Lung (tissue), 12 donors: ENCODE measurements around the gene CCDC32. TPM values are rescaled to one million over a fixed set of nuclear protein-coding genes. Genes with fewer than 3 reads are reported as not detected.

ENCODE experiments used
- ATAC-seq: fragments of 200-7000 bp; cut with Tn5 transposase; one replicate; pipeline ENCODE4 v1.9.1; 2020; ENCODE audit warnings: moderate number of reproducible peaks; ENCODE audit not compliant: insufficient read depth, low FRiP score
- DNase-seq, 3 donors: peaks; one replicate each; pipeline ENCODE4 v3.0.0-alpha.2; 2013 to 2017
- H3K27ac ChIP-seq, 2 donors: one replicate each; pipeline ENCODE4 v1.5.1; 2013; ENCODE audit warnings: mild to moderate bottlenecking in 2 of 2, moderate library complexity in 2 of 2, control low read depth in 1 of 2, inconsistent platforms in 1 of 2, low read depth in 1 of 2, low read length in 1 of 2
- H3K27me3 ChIP-seq, 3 donors: one replicate each; pipeline ENCODE4 v1.5.1; 2013; ENCODE audit warnings: low read length in 2 of 3; ENCODE audit not compliant: control insufficient read depth in 3 of 3, insufficient read depth in 3 of 3
- H3K36me3 ChIP-seq, 4 donors: one replicate each; pipeline ENCODE4 v1.5.1; 2013; ENCODE audit warnings: low read length in 4 of 4, mild to moderate bottlenecking in 1 of 4, moderate library complexity in 1 of 4; ENCODE audit not compliant: control insufficient read depth in 4 of 4, insufficient read depth in 4 of 4
- H3K4me1 ChIP-seq, 5 donors: one replicate each; pipeline ENCODE4 v1.5.1; 2013; ENCODE audit warnings: low read length in 5 of 5, mild to moderate bottlenecking in 2 of 5, moderate library complexity in 1 of 5; ENCODE audit not compliant: control insufficient read depth in 5 of 5, insufficient read depth in 5 of 5
- H3K4me3 ChIP-seq: one replicate; pipeline ENCODE4 v1.5.1; 2013; ENCODE audit warnings: mild to moderate bottlenecking, control low read depth, moderate library complexity
- H3K9ac ChIP-seq, 2 donors: one replicate each; pipeline ENCODE4 v1.5.1; 2013; ENCODE audit warnings: low read length in 2 of 2, control low read depth in 1 of 2; ENCODE audit not compliant: insufficient read depth in 1 of 2
- H3K9me3 ChIP-seq, 4 donors: one replicate each; pipeline ENCODE4 v1.5.1; 2013; ENCODE audit warnings: low read length in 3 of 4, mild to moderate bottlenecking in 1 of 4, moderate library complexity in 1 of 4; ENCODE audit not compliant: control insufficient read depth in 4 of 4, insufficient read depth in 3 of 4
- WGBS, 2 donors: extraction: QIAGEN DNeasy Blood & Tissue Kit; methylation state at CpG; one replicate each; pipeline ENCODE4 v1.1.7; 2013; 5-methylcytosine and 5-hydroxymethylcytosine counted together
- polyA plus RNA-seq, 2 donors: library from polyadenylated mRNA; stranded (reverse); fragments of 200-250 nt; gene quantifications; one replicate each; pipeline ENCODE4 v1.2.1, GENCODE V29; 2013
- total RNA-seq, 2 donors: library from RNA; depleted of rRNA in 1 of 2; stranded (reverse); fragments of >200 nt in 1 of 2; gene quantifications; one replicate each; pipeline ENCODE4 v1.2.1, GENCODE V29; 2014 to 2021
- TF ChIP-seq, protein P1 (sequence below): IDR thresholded peaks from 2 replicates; pipeline ENCODE4 v1.5.1; 2012; ENCODE audit warnings: mild to moderate bottlenecking; ENCODE audit errors: control extremely low read depth, extremely low read depth
- donor health status: control.
- donor health status: control.
- donor health status: Bipolar disorder and iron deficiency.
- donor health status: healthy.
- donor health status: DM: yes; HTN: yes; CAD: no.

Gene CCDC32
- total and polyA plus RNA-seq, 4 donors, result 24.5 to 31.8 (median 30.2) TPM

DNA sequence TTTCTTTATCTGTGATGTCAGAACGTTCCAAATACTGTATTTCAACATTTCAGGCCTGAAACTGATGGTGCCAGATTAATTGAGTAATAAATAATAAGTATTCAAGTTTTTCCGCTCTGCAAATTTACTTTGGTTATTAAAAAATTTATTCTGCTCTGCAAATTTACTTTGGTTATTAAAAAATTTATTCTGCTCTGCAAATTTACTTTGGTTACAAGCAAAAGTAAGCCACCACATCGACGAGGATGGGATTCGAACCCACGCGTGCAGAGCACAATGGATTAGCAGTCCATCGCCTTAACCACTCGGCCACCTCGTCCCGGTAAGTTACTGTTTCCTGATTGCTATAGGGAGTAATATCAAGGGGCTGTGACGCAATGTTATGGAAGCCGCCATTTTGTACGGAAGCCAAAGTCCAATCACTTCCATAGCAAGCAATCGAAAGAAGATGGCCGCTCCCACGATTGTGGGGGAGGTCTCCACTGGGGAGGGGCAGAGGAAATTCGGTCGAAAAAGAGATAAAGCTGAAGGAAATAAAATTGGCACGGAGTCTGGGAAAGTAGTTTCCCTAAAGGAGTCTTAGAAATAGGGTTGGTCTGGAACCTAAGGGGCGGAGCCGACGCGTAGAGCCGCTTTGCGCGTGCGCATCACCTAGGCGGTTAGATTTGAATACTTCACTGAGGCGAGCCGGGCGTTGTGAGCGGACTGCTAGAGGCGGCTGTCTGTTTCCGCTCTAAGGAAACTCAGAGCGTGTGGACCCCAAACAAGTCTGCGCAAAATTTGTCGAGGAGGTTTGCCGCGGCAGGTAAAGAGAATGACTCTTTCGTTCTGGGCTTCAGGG is 29.0 kb upstream of the CCDC32 start, which contains the start of gene KNL1:
TSS of gene KNL1 (plus strand) at position 662 of the 841 bp plus-strand sequence. CDS start 8,683 bp downstream, outside the sequence.
- DNase-seq, result peak; percentile 98 to 100 (median 99)
- Histone ChIP-seq H3K9ac (peak within 1 kb of the TSS; percentile 74 to 100), H3K4me3 (peak within 1 kb of the TSS; percentile 42), H3K9me3 (no peaks in the 10 kb centered on the region), H3K27ac (peak within 1 kb of the TSS; percentile 79 to 83), H3K27me3 (peaks cover 0 to 2% (median 0%) of the 10 kb centered on the region in 3 donors), H3K36me3 (no peaks in the 10 kb centered on the region), H3K4me1 (peaks cover 0 to 8% (median 3%) of the 10 kb centered on the region in 5 donors)
- WGBS, 2 donors, result 3% methylated on average over 41 of the region's 41 CpGs
- peak; percentile 86 for ATAC-seq
- TF ChIP-seq, protein P1, sequence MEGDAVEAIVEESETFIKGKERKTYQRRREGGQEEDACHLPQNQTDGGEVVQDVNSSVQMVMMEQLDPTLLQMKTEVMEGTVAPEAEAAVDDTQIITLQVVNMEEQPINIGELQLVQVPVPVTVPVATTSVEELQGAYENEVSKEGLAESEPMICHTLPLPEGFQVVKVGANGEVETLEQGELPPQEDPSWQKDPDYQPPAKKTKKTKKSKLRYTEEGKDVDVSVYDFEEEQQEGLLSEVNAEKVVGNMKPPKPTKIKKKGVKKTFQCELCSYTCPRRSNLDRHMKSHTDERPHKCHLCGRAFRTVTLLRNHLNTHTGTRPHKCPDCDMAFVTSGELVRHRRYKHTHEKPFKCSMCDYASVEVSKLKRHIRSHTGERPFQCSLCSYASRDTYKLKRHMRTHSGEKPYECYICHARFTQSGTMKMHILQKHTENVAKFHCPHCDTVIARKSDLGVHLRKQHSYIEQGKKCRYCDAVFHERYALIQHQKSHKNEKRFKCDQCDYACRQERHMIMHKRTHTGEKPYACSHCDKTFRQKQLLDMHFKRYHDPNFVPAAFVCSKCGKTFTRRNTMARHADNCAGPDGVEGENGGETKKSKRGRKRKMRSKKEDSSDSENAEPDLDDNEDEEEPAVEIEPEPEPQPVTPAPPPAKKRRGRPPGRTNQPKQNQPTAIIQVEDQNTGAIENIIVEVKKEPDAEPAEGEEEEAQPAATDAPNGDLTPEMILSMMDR, result no peak

DNA sequence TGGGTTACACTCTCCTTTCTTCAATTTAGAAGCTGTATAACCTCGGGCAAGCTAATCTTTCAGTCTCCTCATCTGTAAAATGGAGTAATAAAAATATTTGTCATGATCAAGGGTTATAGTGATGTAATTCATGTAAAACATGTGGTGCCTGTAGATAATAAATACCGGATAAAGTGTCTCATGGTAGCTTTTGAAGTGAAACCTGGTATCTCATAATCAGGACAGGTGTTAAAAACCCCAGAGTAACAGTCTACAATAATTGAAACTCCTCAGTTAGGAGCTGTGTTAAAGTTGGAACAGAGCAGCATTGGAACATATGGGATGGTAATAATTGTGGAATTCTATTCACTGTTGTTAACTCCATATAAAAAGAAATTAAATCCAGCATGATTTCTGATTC is 28.3 kb upstream of the CCDC32 start:
- 80 to 83% methylated on average over 2 of the region's 2 CpGs for WGBS, 2 donors
- Histone ChIP-seq H3K4me3 (no peak overlapping the region), H3K27me3 (peaks cover 0 to 2% (median 0%) of the 10 kb centered on the region in 3 donors), H3K4me1 (peaks cover 0 to 8% (median 3%) of the 10 kb centered on the region in 5 donors), H3K27ac (no peak overlapping the region), H3K36me3 (no peaks in the 10 kb centered on the region), H3K9me3 (no peaks in the 10 kb centered on the region), H3K9ac (no peak overlapping the region)
- ATAC-seq (no peak), DNase-seq (no peak)
- TF ChIP-seq, protein P1, result no peak

GRCh38 chr15:40591389-40591788 is 26.5 kb upstream of the CCDC32 start:
- DNase-seq (peak in 1 of 3 donors; percentile 26), ATAC-seq (no peak)
- Histone ChIP-seq H3K27me3 (peaks cover 0 to 2% (median 0%) of the 10 kb centered on the region in 3 donors), H3K27ac (no peak overlapping the region), H3K36me3 (no peaks in the 10 kb centered on the region), H3K4me3 (no peak overlapping the region), H3K9ac (no peak overlapping the region), H3K4me1 (peaks cover 0 to 8% (median 3%) of the 10 kb centered on the region in 5 donors), H3K9me3 (no peaks in the 10 kb centered on the region)
- TF ChIP-seq, protein P1, result no peak
- WGBS, 2 donors, result 72 to 80% methylated on average over 8 of the region's 8 CpGs
